ENCODE results near the gene CAD. TPM values are rescaled to one million over a fixed set of nuclear protein-coding genes. Genes with fewer than 3 reads are reported as not detected.
"Not testable (repeated sequence)": the region's sequence is repeated elsewhere in the genome, so short reads cannot be mapped to it uniquely, and the experiment has no call there.

CAD gene
- total RNA-seq, 1 donor from 2014 or later, result 26.0 TPM

- no peak for DNase-seq (ENCODE audit: low spot score)
These were observed 34.6 kb downstream of the CAD start for GRCh38 chr2:27251766-27252165.

DNA sequence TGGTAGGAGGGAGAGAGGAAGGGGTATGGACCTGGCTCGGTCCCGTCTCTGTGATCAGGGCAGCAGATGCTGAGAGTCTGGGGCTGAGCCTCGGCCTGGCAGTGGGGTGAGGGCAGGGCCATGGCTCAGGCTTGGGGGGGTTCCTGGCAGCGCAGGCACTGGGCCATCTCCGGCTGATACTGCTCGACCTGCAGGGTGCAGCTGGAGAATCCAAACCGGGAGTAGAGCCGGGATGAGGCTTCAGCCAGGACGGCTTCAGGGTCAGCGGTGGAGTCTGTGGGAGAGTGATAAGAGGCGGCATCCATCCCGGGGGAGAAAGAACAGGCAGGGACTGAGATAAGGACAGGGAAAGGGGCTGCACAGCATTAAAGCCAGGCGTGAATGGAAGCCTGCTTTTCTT, 38.0 kb downstream of the CAD start:
- DNase-seq (ENCODE audit: low spot score), result no peak

DNA sequence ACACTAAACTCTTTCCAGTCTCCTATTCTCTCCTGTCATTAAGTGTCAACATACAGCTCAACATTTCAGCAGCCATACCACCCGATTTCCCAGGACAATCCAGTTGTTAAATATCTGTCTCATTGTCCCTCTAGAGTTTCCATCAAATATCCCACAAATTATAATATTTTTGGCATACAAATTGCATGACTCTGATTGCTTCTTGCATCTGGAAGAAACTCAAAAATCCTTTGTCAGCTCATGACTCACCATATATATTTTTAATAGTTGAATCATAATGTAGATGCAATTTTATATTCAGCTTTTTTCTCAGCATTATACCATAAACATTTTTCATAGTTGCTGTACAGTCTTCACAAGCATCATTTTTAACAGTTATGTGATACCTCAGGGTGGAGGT, 38.5 kb downstream of the CAD start:
- DNase-seq (ENCODE audit: low spot score), result no peak

DNA sequence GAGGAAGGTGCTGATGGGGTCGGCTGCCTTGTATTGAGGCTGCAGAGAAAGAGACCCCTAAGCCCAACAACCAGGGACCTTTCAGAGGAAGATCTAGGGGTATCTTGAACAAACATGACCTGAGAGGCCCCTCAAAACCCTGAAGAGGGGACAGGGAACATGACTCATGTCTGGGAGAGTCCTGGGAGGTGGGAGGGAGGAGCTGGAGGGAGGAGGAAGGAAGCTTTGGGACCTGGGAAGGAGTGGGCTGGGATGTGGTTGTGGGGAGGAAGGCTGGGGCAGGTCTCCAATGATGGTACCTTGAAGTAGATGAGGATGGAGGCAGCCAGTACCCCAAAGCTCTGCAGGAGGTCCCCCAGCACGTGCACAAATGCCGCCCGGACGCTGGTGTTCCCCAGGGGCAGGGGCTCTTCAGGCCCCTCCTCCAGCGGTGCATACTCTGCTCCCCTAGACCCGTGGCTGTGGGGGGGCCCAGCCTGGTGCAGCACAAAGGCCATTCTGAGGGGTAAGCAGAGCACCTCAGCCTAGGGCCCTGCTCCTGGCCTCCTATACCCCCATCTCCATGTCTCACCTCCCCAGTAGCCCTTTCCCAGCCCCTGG, 39.8 kb downstream of the CAD start:
- DNase-seq (ENCODE audit: low spot score), result no peak

DNA sequence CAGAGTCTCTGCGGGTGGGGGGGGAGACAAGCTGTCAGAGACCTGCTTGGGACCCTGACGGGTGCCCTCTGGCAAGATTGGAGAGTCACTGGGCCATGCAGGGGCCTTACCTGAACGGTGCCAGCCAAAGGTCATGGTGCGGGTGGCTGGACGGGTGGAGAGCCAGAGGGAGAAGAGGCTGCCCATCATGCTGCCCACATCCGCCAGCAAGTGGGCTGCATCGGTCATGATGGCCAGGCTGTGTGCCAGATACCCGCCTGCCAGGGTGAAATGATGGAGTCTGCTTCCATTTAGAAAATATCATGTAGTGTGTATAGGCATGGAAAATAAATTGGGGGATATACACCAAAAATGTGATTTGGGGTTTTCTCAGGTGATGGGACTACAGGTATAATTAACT, 40.9 kb downstream of the CAD start:
- no peak for DNase-seq (ENCODE audit: low spot score)

DNA sequence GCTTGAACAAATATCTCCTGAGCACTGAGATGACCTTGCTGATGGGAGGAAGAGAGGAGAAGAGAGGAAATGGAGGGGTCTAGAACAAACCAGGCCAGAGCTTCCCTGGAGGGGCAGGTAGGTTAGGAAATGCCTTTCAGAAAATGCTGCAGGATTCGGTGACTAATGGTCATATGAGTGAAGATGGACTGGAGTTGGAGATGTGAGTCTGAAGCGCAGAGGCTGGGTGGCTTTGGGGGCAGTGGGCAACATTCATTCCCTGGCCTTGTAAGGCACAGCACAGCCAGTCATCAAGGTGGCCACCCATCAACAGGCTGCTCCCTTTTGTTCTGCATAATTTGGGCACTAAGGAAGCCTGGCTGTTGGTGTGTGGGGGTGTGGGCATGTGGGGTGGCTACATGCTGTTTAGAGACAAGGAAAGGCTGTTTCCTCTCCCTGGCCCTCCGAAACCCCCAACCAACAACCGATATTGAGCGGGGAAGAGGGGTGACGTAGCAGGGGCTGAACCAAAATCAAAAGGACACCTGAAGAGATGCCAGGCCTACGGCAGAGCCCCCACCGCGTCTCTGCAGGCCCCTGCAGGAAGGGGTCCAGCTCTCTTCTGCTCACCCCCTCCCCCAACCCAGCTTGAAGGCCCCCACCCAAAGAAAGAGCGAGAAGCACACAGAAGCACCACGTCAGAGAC, 44.2 kb downstream of the CAD start:
- DNase-seq (ENCODE audit: low spot score), result no peak

GRCh38 chr2:27261926-27262298, 44.7 kb downstream of the CAD start:
- DNase-seq (ENCODE audit: low spot score), result no peak

DNA sequence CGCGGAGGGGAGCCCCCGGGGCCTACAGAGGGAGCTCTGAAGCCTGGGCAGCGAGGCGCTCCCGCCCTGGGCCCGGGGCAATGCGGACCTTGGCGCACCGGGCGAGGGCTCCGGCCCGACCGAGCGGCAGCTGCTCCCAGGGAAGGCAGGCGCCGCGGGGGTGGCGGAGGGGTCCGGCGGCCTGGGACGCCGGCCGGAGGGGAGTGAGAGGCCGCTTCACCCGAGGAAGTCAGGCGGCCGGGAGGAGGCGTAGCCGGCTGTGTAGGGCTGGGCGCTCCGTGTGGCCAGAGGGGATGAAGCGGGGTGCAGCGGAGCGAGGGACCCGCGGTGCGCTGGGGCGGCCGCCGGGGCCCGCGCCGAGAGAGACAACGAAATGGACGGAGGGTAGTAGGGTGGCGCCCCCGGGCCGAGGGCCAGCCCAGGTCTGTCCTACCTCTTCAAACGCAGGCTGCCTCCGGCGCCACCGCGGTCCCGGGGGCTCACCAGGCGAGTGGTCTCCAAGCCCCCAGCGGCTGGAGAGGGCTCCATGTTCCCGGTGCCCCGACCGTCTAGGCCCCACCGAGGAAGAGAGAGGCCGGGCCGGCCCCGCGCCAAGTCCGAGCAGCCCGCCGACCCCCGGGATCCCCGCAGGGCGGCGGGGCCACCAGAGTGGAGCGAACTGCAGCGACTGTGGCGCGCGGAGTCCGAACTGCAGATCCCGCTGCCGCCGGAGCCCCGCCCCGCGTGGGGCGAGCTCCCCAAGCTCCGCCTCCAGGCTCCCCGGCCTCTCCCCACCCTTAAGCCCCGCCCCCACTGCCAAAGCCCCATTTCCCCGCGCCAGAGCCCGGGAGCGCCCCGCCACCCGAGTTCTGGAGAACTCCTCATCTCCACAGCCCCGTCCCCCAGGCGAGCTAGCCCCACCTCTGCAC, 45.5 kb downstream of the CAD start, which contains the start of gene SLC30A3:
TSS of gene SLC30A3 (minus strand) at position 669 of the 908 bp plus-strand sequence. CDS start at position 528, 141 bp downstream.
- DNase-seq (ENCODE audit: low spot score), result no peak

DNA sequence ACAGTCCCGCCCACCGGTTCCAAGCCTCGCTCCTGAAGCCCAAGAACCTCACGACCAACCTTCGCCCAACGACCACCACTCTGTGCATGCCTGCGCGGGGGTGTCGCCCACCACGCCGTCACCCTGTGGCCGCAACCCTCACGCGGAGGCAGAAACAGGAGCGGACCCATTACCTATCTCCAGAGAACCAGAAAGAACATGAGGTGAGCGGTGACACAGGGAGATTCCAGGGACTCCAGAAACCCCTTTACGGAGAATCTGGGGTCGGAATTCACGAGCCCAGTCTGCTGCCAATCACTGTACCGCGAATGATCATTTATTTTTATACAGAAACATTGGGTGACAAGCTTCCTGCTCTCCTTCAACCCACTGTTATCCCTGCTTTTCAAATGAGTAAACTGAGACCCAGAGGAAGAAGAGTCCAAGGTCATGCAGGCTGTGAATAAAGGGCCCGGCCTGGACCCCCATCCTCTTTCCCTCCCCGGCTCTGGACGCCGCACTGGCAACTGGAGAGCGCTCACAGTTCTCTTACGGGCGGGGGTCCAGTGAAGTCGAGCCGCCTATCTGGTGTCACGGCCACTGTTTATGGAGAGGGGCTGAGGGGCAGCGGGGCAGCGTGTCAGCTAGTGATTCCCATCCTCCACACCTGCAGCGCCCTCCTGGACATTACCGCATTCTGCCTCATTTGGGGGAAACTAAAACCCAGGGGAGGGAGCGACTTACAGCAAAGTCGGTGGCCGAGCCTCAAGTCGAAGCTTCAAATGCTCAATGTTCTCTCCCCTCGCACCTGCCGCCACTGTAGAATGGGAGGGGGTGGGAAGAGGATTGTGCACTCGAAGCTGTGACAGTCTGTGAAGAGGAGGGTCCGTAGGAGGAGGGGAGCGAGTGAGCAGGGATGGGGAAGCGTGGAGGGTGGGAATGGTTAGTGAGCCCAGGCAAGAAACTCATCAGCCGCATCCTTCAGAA, 46.4 kb downstream of the CAD start:
- no peak for DNase-seq (ENCODE audit: low spot score)

GRCh38 chr2:27264253-27264752, 47.1 kb downstream of the CAD start:
- no peak for DNase-seq (ENCODE audit: low spot score)

DNA sequence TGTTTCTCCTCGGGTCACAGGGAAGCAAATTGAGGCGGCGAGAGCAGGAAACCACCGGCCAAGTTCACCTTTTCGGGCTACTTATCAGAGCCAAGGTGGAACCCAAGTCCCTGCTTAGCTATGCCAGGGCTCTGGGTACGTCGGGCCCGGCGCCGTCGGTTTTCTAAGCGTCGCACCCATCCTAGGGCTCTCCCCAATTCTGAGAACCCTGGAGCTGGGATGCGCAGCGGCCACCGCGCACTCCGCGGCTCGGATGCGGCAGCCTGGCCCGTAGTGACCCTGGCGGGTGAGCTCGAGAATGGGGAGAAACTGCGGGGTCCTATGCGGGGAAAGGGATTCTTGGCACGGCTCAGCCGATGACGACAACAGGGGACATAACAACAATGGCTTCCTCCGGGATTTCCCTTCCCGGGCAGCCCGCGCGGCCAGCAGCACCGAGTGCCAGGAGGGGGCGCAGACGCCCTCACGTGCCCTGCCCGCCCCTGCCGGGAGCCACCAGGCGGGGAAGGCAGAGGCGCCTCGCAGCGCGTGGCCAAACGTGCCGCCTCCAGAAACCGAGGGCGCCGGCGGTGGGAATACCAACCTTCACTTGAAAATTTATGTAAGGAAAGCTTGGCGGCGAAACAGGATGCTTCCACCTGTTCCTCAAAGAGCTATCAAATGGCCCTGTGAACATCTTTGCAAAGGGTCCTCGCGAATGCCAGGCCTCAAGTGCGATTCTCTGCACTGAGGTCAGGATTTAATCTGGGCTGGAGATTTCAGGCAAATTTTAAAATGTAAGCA, 47.8 kb downstream of the CAD start:
- no peak for DNase-seq (ENCODE audit: low spot score)

- no peak for DNase-seq (ENCODE audit: low spot score)
These were observed 48.3 kb downstream of the CAD start for GRCh38 chr2:27265536-27265870.

GRCh38 chr2:27268296-27268695, 51.1 kb downstream of the CAD start:
- DNase-seq (ENCODE audit: low spot score), result not testable (repeated sequence)

GRCh38 chr2:27270131-27270530, 53.0 kb downstream of the CAD start:
- no peak for DNase-seq (ENCODE audit: low spot score)

- no peak for DNase-seq (ENCODE audit: low spot score)
These were observed 53.5 kb downstream of the CAD start for GRCh38 chr2:27270670-27271069.

- DNase-seq (ENCODE audit: low spot score), result no peak
These were observed 54.6 kb downstream of the CAD start for GRCh38 chr2:27271631-27272340.

DNA sequence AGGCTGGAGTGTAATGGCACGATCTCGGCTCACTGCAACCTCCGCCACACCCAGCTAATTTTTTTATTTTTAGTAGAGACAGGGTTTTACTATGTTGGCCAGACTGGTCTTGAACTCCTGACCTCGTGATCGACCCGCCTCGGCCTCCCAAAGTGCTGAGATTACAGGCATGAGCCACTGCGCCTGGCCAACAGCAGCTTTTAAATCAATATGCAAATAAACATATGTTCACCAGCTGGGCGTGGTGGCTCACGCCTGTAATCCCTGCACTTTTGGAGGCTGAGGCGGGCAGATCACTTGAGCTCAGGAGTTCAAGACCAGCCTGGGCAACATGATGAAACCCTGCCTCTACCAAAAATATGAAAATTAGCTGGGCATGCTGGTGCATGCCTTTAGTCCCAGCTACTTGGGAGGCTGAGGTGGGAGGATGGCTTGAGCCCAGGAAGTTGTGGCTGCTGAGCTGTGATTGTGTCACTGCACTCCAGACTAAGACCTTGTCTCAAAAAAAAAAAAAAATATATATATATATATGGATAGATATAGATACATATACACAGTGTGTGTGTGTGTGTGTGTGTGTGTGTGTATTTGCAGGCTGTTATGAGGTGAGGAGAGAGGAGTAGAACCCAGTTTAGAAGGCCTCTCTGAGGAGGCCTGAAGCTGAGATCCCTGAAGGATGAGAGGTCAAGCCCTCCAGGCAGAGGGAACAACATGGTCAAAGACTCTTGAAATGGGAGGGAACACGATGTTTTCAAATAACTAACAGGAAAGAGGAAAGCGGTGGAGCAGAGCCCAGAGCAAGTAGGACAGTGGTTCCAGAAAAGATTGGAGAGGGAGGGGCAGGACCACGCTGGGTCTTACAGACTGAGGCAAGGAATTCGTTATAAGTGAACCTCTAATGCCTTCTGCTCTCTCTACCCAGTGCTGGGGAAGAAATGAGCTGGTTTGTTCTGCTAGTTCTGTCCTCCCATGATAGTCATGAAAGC, 55.7 kb downstream of the CAD start:
- DNase-seq (ENCODE audit: low spot score), result not testable (repeated sequence)
